Limb (tissue), 2 donors: ENCODE measurements around the gene KIZ.
"Not testable (repeated sequence)": the region's sequence is repeated elsewhere in the genome, so short reads cannot be mapped to it uniquely, and the experiment has no call there.

Experiments
- DNase-seq, 2 donors: peaks; one replicate each; pipeline ENCODE4 v3.0.0-alpha.2; 2016; ENCODE audit errors: extremely low spot score in 2 of 2

KIZ gene

GRCh38 chr20:21229163-21229562 lies 103.3 kb downstream of the KIZ start:
- DNase-seq: no peak

GRCh38 chr20:21230220-21230619 lies 104.3 kb downstream of the KIZ start:
- DNase-seq: no peak

GRCh38 chr20:21230686-21231085 lies 104.8 kb downstream of the KIZ start:
- no peak for DNase-seq

GRCh38 chr20:21232546-21233280 lies 106.8 kb downstream of the KIZ start:
- DNase-seq: no peak

GRCh38 chr20:21234324-21234723 lies 108.4 kb downstream of the KIZ start:
- DNase-seq: no peak

GRCh38 chr20:21234806-21235483 lies 109.1 kb downstream of the KIZ start:
- no peak for DNase-seq

- DNase-seq: peak; percentile 60 to 70
Observed at GRCh38 chr20:21235484-21236445, 109.9 kb downstream of the KIZ start.

- DNase-seq: no peak
Observed at GRCh38 chr20:21237956-21238799, 112.3 kb downstream of the KIZ start.

- no peak for DNase-seq
Observed at GRCh38 chr20:21238818-21239536, 113.1 kb downstream of the KIZ start.

GRCh38 chr20:21240394-21240793 lies 114.5 kb downstream of the KIZ start:
- no peak for DNase-seq

- no peak for DNase-seq
Observed at GRCh38 chr20:21241406-21241805, 115.5 kb downstream of the KIZ start.

- no peak for DNase-seq
Observed at GRCh38 chr20:21243811-21244210, 117.9 kb downstream of the KIZ start.

- DNase-seq: no peak
Observed at GRCh38 chr20:21244808-21245207, 118.9 kb downstream of the KIZ start.

- no peak for DNase-seq
Observed at GRCh38 chr20:21246161-21246560, 120.3 kb downstream of the KIZ start.

- not testable (repeated sequence) for DNase-seq
Observed at GRCh38 chr20:21247603-21248095, 121.8 kb downstream of the KIZ start.

GRCh38 chr20:21251278-21251677 lies 125.4 kb downstream of the KIZ start:
- DNase-seq: no peak

- DNase-seq: no peak
Observed at GRCh38 chr20:21257192-21257591, 131.3 kb downstream of the KIZ start.

- DNase-seq: no peak
Observed at GRCh38 chr20:21258411-21258810, 132.5 kb downstream of the KIZ start.

- no peak for DNase-seq
Observed at GRCh38 chr20:21259346-21259745, 133.5 kb downstream of the KIZ start.

GRCh38 chr20:21262812-21263211 lies 136.9 kb downstream of the KIZ start:
- no peak for DNase-seq
